LNCAP (cell line): Measurements from ENCODE around the gene PCK2.

Source experiments
- CTCF ChIP-seq: fragments of 450-650 bp; IDR thresholded peaks from 2 replicates; pipeline ENCODE4 v1.5.1; 2017; ENCODE audit warnings: mild to moderate bottlenecking

The PCK2 gene

GRCh38 chr14:24054646-24055045 is 39.5 kb upstream of the PCK2 start:
- no peak for TF ChIP-seq CTCF

DNA sequence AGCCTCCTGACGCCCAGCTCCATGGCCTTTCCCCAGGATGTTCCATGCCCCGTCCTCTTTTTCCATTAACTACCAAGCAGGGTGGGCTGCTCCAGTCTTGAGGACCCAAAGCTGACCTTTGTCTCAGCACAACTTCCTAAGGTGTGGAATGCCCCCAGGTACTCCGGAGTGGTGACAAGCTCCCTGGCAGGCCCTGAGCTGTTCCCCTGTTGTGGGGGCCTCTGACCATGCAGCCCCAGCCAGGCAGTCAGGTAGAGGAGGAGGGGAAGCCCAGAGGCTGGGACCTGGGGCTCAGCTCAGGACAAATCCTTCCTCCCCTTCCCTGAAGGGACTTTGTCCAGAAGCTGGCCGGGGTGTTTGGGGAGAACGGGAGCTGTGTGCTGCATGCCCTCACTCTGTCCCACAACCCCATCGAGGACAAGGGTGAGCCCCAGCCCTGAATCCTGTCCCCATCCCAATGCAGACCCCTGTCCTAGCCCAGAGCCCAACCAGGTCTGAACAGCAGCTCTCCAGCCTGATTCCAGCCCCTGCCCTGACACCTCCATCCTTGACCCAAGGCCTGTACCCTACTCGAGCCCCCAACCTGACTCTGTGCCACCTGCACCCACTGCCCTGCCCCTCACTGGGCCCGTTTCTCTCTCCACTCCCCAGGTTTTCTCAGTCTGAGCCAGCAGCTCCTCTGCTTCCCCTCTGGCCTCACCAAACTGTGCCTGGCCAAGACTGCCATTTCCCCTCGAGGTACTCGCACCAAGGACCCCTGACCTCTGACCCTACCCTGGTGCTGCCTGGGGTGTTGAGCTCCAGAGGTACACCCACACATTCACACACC is 37.9 kb upstream of the PCK2 start:
- TF ChIP-seq CTCF = no peak

GRCh38 chr14:24056800-24057184 is 37.3 kb upstream of the PCK2 start:
- no peak for TF ChIP-seq CTCF

DNA sequence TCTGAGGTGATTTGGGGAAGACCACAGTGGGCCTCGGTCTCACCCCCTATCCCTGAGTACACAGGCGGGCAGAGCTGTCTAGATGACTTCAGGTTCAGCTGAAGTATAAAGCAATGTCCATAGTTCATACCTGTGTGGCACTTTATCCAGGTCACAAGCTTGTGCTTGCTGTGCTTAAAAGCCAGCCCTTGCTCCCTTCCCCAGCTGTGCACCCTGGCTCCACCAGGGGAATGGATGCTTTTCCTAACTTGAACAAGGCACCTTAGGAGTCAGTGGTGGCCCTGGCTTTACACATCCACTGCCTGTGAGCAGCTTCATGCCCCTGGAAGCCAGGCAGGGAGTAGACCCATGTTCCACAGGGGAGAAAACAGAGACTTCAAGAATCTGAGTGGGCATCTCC is 36.8 kb upstream of the PCK2 start:
- TF ChIP-seq CTCF = no peak

DNA sequence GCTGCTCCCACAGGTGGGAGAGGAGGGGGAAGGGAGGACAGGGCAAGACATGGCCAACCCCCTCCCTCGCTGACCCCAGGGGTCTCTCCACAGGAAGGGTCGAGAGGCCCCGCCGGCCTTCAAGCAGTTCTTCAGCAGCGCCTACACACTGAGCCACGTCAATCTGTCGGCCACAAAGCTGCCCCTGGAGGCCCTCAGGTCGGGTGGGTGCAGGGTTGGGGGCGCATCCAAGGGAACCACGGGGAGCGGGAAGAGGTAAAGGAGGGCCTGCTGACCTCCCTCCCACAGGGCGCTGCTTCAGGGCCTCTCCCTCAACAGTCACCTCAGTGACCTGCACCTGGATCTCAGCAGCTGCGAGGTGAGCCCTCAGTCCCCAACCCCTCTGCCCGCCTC is 36.2 kb upstream of the PCK2 start:
- no peak for TF ChIP-seq CTCF

GRCh38 chr14:24058260-24058950 is 35.7 kb upstream of the PCK2 start:
- TF ChIP-seq CTCF = peak; percentile 66

- TF ChIP-seq CTCF = no peak
These were observed 35.1 kb upstream of the PCK2 start for GRCh38 chr14:24058951-24059475.
